ENCODE measurements around the gene FBXO45.

FBXO45 gene

DNA sequence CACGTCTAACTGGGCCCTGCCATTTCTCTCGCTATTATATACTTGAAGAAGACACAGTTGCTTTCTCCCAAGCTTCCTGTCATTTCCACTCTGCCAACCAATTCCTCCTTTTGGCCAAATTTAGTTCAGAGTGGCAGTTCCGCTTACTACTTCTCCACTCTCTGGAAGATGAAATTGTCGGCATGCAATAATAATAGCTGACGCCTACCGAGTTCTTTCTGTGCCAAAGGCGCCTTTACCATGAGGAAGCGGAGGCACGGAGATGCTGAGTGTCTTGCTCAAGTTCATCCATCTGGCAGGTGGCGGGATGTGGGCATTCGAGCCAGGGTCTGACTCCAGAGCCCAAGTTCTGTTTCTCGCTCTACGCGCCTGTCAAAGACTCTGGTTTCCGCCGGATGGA is 56.4 kb downstream of the FBXO45 start:
- no peak for DNase-seq (ENCODE audit: low read depth)
- TF ChIP-seq, protein P1, sequence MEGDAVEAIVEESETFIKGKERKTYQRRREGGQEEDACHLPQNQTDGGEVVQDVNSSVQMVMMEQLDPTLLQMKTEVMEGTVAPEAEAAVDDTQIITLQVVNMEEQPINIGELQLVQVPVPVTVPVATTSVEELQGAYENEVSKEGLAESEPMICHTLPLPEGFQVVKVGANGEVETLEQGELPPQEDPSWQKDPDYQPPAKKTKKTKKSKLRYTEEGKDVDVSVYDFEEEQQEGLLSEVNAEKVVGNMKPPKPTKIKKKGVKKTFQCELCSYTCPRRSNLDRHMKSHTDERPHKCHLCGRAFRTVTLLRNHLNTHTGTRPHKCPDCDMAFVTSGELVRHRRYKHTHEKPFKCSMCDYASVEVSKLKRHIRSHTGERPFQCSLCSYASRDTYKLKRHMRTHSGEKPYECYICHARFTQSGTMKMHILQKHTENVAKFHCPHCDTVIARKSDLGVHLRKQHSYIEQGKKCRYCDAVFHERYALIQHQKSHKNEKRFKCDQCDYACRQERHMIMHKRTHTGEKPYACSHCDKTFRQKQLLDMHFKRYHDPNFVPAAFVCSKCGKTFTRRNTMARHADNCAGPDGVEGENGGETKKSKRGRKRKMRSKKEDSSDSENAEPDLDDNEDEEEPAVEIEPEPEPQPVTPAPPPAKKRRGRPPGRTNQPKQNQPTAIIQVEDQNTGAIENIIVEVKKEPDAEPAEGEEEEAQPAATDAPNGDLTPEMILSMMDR (conservative IDR thresholded peaks at IDR 0.05; ENCODE audit: low read depth, low read length): no peak
- no peak overlapping the region for H3K4me3 ChIP-seq (ENCODE audit: low read length)

DNA sequence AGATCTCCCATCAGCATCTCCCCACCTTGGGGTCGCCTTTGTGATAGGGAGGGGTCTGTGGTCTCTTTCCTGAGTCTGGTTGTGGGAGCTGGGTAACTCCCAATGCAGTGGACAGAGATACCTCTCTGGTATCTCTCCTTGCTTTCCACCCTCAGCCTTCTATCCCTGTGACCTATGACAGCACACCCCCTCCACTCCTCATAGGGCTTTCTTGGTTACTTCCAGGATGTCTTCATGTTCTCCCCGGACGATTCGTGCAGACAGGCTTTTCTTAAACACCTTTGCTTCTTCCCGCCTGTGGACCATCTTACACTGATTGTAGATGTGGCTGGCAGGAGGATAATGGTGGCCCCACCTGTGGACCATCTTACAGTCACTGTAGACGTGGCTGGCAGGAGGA is 56.9 kb downstream of the FBXO45 start:
- TF ChIP-seq, protein P1 (conservative IDR thresholded peaks at IDR 0.05; ENCODE audit: low read depth, low read length): no peak
- DNase-seq (ENCODE audit: low read depth): no peak
- H3K4me3 ChIP-seq (ENCODE audit: low read length): no peak overlapping the region

GRCh38 chr3:196627918-196628231 is 59.4 kb downstream of the FBXO45 start:
- H3K4me3 ChIP-seq (ENCODE audit: low read length): no peak overlapping the region
- TF ChIP-seq, protein P1 (conservative IDR thresholded peaks at IDR 0.05; ENCODE audit: low read depth, low read length): no peak
- no peak for DNase-seq (ENCODE audit: low read depth)

DNA sequence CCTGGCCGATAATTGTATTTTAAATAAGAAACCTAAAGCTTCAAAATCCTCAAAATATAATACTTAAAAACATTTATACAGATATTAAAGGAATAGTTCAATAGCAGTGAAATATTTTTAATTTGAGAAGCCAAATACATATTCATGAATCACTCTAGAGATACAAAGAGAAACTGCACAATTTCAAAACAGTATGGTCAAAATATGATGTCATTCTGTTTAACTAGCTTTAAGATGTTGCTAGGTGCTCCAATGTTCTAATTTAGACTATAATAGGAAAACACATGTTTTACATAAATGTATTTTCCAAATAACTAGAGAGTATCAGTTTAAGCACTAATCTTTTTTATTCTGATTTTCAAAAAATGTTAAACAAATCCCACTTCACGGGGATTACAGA is 60.8 kb downstream of the FBXO45 start:
- TF ChIP-seq, protein P1 (conservative IDR thresholded peaks at IDR 0.05; ENCODE audit: low read depth, low read length): no peak
- no peak overlapping the region for H3K4me3 ChIP-seq (ENCODE audit: low read length)
- no peak for DNase-seq (ENCODE audit: low read depth)

GRCh38 chr3:196631682-196632045 is 63.2 kb downstream of the FBXO45 start:
- TF ChIP-seq, protein P1 (conservative IDR thresholded peaks at IDR 0.05; ENCODE audit: low read depth, low read length): no peak
- peak overlapping the region; percentile 59 for H3K4me3 ChIP-seq (ENCODE audit: low read length)
- no peak for DNase-seq (ENCODE audit: low read depth)

GRCh38 chr3:196632046-196632751 is 63.7 kb downstream of the FBXO45 start:
- peak overlapping the region; percentile 59 for H3K4me3 ChIP-seq (ENCODE audit: low read length)
- TF ChIP-seq, protein P1 (conservative IDR thresholded peaks at IDR 0.05; ENCODE audit: low read depth, low read length): peak; percentile 33
- no peak for DNase-seq (ENCODE audit: low read depth)

- no peak for DNase-seq (ENCODE audit: low read depth)
- no peak overlapping the region for H3K4me3 ChIP-seq (ENCODE audit: low read length)
- TF ChIP-seq, protein P1 (conservative IDR thresholded peaks at IDR 0.05; ENCODE audit: low read depth, low read length): no peak
Observed at GRCh38 chr3:196633555-196634151, 65.2 kb downstream of the FBXO45 start.
